ENCODE results near the gene BET1L.
"Not testable (repeated sequence)": the region's sequence is repeated elsewhere in the genome, so short reads cannot be mapped to it uniquely, and the experiment has no call there.

The BET1L gene

DNA sequence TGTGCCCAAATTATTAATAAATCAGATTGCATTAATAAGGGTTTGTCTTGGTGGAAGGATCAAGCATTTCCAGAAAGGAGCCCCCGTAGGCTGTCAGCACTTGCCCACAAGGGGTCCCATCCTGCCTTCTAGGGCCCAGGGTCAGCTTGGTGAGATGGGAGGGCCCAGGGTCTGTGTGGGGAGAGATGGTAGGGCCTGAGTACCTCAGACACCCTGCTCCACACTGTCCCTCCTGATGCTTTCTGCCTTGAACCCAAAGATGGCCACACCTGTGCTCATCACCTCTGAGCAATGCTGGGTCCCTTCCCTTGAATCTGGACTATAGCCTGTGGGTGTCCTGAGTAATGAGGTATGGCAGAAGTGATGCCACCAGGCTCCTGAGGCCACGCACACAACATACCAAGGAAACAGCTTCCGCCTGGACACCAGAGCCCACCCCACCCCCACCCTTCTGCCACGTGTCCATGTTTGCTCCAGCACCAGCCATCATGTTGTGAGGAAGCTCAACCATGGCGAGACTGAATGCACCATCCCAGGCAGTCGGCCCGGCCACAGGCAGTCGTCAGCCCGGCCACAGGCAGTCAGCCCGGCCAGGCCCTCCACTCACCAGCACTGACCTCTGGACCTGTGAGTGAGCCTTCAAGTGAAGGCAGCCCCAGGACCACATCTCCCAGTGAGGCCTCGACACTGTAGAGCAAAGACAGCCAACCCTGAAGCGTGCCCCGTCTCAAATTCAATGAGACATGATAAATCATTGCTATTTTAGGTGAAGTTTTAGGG is 6.8 kb downstream of the BET1L start:
- Mint-ChIP-seq H3K27ac (no peak overlapping the region), H3K4me3 (no peak overlapping the region), H3K27me3 (ENCODE audit: low read depth) (no peaks in the 10 kb centered on the region), H3K36me3 (ENCODE audit: low read depth) (peaks cover 14% of the 10 kb centered on the region), H3K4me1 (ENCODE audit: low read depth) (peaks cover 27% of the 10 kb centered on the region), H3K9me3 (no peaks in the 10 kb centered on the region)
- DNase-seq (ENCODE audit: low spot score): no peak

DNA sequence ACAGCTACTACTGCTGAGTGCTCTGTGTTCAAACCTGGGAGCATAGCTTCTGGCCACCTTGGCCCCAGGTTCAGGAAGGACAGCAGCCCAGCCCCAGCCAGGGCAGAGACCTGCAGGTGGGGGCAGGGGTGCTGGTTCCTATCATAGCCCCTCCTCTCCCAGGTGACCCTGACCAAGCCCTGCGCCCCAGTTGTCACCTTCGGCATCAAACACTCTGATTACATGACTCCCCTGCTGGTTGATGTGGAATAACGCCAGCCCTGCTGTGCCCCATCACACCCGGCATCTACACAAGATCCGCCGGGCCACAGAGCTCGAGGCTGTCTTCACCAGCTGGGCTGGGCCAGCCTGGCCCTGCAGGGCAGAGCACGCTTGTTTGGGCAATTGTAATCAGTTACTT is 7.4 kb downstream of the BET1L start:
- Mint-ChIP-seq H3K4me1 (ENCODE audit: low read depth) (peaks cover 24% of the 10 kb centered on the region), H3K27me3 (ENCODE audit: low read depth) (no peaks in the 10 kb centered on the region), H3K36me3 (ENCODE audit: low read depth) (peaks cover 14% of the 10 kb centered on the region), H3K9me3 (no peaks in the 10 kb centered on the region), H3K27ac (no peak overlapping the region), H3K4me3 (no peak overlapping the region)
- peak; percentile 3 for DNase-seq (ENCODE audit: low spot score)

DNA sequence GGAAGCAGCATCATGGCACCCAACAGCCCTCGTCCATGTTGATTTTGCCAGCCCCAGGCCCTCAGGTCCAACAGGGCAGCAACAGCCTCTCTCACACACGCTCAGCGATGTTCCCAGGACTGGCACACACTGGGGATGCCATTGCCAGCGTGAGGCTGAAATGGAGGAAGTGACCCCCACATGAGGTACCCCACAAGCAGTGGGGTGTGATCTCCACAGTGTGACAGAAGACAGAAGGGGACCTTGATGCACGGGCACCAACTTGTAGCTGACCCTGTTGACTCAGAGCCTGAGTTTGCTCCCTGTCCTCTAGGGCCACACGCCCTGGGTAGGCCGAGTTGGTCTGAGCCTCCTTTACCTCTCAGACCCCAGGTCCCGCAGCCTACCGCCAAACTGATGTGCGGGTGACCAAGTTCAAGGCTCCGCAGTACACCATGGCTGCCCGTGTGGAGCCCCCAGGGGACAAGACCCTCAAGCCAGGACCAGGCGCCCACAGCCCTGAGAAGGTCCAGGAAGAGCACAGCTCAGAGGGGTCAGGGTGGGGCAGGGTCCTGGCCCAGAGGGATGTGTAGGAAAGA is 8.1 kb downstream of the BET1L start:
- H3K9me3 Mint-ChIP-seq: no peaks in the 10 kb centered on the region
- H3K4me3 Mint-ChIP-seq: no peak overlapping the region
- no peaks in the 10 kb centered on the region for H3K27me3 Mint-ChIP-seq (ENCODE audit: low read depth)
- H3K4me1 Mint-ChIP-seq (ENCODE audit: low read depth): peaks cover 24% of the 10 kb centered on the region
- no peak for DNase-seq (ENCODE audit: low spot score)
- peaks cover 11% of the 10 kb centered on the region for H3K36me3 Mint-ChIP-seq (ENCODE audit: low read depth)
- H3K27ac Mint-ChIP-seq: no peak overlapping the region

DNA sequence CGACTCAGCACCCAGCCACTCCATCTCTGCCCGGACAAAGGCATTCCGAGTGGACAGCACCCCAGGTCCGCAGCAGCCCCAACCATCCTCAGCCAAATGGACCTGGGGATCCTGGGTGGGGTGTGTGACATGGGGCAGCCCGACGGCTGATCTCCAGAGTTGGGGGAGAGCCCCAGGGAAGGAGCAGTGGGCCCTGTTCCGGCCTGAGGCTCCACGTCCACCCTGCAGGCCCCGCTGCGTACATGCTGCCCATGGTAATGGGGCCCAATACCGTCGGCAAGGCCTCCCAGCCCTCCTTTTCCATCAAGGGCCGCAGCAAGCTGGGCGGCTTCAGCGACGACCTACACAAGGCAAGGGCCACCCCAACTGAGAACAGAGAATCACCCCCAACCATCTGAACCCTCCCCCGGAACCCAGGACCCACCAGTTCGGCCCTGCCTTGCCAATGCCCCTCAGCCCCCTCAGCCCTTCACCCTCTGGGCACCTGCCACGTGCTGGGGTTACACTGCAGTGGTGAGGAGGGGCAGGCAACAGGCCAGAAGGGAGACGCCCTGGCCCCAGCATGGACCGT is 8.9 kb downstream of the BET1L start:
- H3K36me3 Mint-ChIP-seq (ENCODE audit: low read depth): peaks cover 6% of the 10 kb centered on the region
- peak overlapping the region; percentile 24 for H3K27ac Mint-ChIP-seq
- H3K4me3 Mint-ChIP-seq: no peak overlapping the region
- H3K9me3 Mint-ChIP-seq: no peaks in the 10 kb centered on the region
- H3K27me3 Mint-ChIP-seq (ENCODE audit: low read depth): peaks cover 2% of the 10 kb centered on the region
- H3K4me1 Mint-ChIP-seq (ENCODE audit: low read depth): peaks cover 21% of the 10 kb centered on the region
- DNase-seq (ENCODE audit: low spot score): no peak

DNA sequence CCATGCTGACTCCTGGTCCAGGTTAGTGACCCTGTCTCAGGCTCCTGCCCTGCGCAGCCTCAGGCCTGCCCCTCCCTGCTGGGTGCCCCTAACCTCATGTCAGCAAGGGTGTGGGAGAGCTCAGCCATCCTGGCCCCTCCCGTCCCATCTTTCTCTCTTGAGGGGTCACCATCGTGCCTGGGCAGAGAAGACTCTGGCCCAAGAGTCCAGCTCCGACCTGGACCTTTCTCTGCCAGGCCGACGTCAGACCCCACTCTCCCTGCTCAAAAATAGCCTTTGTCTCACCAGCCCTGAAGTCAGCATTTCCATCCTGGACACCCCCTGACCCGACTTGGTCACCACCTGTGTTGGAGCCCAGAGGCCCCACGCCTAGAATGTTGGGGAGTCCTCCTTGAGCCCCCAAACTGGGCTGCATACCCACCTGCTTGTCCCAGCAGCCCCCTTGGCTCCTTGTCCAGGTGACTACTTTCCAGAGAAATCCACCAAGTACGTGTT is 9.4 kb downstream of the BET1L start:
- Mint-ChIP-seq H3K27me3 (ENCODE audit: low read depth) (peaks cover 2% of the 10 kb centered on the region), H3K9me3 (no peaks in the 10 kb centered on the region), H3K4me1 (ENCODE audit: low read depth) (peaks cover 15% of the 10 kb centered on the region), H3K4me3 (no peak overlapping the region), H3K27ac (no peak overlapping the region), H3K36me3 (ENCODE audit: low read depth) (peaks cover under 1% of the 10 kb centered on the region)
- DNase-seq (ENCODE audit: low spot score): no peak

DNA sequence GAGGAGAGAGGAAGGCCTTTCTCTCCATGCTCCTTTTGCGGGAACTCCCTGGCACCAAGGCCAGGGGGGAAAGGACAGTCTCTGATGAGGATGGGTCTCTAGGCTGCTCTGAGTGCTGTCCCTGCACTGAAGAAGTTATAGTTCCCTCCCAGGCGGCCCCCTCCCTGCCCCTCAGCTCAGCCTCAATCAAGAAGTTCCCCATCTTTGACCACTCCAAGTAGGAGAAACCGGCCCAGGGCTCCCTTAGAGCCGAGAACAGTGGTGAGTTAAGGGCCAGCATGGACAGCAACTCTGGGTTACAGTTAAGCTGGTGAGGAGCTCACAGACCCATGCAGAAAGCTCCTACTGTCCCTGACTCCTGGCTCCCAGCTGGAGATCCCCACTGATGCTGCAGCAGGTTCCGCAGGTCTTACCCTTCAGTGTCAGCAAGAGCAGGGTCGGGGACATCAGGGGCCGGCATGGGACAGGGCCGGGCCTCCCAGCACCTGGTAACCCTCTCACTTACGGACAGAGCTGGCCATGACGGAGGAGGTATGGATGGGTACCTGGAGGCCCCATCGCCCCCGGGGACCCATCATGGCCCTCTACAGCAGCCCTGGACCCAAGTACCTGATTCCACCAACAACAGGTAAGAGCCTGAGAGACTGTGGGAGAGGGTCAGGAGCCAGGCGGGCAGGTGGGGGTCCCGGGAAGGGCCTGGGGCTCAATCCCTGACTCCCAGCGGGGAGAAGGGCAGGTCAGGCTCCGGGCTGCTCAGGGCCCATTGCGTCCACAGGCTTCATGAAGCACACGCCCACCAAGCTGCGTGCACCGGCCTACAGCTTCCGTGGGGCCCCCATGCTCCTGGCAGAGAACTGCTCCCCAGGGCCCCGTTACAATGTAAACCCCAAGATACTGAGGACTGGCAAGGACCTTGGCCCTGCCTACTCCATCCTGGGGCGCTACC is 10.1 kb downstream of the BET1L start:
- Mint-ChIP-seq H3K4me3 (no peak overlapping the region), H3K27ac (no peak overlapping the region), H3K36me3 (ENCODE audit: low read depth) (no peaks in the 10 kb centered on the region), H3K9me3 (no peaks in the 10 kb centered on the region), H3K4me1 (ENCODE audit: low read depth) (peaks cover 12% of the 10 kb centered on the region), H3K27me3 (ENCODE audit: low read depth) (peaks cover 2% of the 10 kb centered on the region)
- peak; percentile 3 for DNase-seq (ENCODE audit: low spot score)

DNA sequence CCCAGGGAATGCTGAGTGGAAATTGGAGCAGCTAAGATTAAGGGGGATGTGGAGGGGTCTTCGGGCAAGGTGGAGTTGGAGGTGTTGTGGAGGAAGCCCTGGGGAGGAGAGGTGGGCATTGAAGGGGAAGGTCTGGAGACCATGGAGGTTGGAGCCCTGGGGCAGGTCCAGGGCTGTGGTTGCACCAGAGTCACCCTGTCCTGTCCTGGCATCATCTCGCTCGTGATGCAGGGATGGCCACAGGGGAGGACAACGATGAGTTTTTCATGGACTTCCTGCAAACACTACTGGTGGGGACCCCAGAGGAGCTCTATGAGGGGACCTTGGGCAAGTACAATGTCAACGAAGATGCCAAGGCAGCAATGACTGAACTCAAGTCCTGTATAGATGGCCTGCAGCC is 13.7 kb downstream of the BET1L start:
- H3K27me3 Mint-ChIP-seq (ENCODE audit: low read depth): not testable (repeated sequence)

DNA sequence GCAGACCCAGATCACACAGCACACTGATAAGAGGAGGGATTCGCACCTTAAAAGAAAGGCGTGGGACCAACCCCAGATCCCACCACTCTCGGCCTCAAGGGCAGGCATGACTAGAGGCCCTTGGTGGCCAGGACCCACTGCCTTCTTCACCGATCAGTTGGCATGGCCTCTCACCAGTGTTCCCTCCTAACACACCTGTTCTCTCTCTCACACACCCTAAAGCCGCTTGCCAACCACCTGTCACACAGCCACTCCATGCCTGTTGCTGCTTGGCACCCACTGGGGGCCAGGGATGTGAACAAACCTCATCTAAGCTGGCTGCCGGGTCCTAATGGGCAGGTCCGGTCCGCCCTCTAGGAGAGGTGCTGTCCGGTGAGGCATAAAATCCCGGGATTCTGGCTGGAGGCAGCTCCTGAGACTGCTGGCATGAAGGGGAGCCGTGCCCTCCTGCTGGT is 14.5 kb downstream of the BET1L start, which contains the start of gene SCGB1C1:
SCGB1C1 (plus strand) TSS at position 405 of the 455 bp plus-strand sequence; CDS start at position 427, 22 bp downstream.
- peak within 1 kb of the TSS; percentile 42 for H3K4me3 Mint-ChIP-seq
- H3K4me1 Mint-ChIP-seq (ENCODE audit: low read depth); H3K9me3 Mint-ChIP-seq; H3K36me3 Mint-ChIP-seq (ENCODE audit: low read depth); H3K27me3 Mint-ChIP-seq (ENCODE audit: low read depth); DNase-seq (ENCODE audit: low spot score): not testable (repeated sequence)
- peak within 1 kb of the TSS; percentile 70 for H3K27ac Mint-ChIP-seq

More for the DNA sequence above, 13.7 kb downstream of the BET1L start:
- not testable (repeated sequence) for H3K9me3 Mint-ChIP-seq; H3K27ac Mint-ChIP-seq; H3K4me1 Mint-ChIP-seq (ENCODE audit: low read depth); DNase-seq (ENCODE audit: low spot score); H3K36me3 Mint-ChIP-seq (ENCODE audit: low read depth); H3K4me3 Mint-ChIP-seq

DNA sequence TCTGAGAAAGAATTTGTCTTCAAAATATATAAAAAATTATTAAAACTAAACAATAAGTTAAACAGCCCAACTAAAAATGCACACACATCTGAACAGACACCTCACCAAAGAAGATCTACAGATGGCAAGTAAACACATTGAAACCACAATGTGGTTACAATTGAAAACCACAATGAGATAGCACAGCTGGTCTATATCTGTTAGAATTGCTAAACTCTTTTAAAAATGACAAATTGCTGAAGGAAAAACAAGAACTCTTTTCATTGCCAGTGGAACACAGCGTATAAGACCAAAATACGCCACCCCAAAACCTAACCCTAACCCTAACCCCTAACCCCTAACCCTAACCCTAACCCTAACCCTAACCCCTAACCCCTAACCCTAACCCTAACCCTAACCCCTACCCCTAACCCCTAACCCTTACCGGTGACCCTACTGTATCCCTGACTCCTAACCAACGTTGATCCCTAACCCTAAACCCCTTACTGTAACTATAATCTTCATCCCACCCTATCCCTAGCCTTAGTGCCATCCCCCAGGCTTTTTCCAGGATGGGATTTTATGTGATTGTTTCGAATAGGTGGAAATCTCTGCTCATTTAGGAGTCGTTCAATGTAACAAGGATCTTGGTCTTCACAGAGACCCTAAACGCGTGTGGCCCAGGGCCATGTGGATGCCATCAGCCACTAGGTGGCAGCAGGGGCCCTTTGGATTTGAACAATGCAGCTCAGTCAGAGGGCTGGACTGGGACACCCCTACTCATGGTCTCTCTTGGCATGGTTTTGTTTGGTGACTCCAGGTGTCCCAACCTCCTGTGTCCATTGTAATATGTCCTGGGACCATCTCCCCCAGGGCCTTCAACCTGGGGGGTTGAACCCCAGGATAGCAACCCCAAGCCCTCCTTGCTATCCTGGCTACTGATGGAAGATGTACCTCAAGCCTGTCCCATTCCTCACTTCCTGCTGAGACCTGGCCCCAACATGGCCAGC is 15.4 kb downstream of the BET1L start:
- peak overlapping the region; percentile 94 for H3K27ac Mint-ChIP-seq
- not testable (repeated sequence) for H3K4me1 Mint-ChIP-seq (ENCODE audit: low read depth)
- peak; percentile 55 for DNase-seq (ENCODE audit: low spot score)

DNA sequence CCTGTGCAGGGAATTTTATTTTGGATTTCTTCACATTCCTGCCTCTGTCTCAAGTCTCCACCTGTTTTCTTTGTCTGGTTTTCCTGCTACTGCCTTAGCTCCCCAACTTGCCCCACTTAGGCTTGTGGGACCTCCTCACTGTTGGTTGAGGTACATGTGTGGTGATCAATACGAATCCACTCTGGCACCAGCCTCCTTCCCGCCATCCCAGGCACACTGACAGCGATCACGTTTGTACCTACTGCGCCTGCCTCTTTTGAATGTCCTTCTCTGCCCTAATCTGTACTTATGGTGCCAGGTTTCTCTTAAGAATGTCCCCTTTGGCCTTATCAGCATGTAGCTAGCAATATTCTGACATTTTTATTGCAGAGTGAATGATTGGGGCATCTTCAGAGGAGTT is 16.7 kb downstream of the BET1L start:
- not testable (repeated sequence) for H3K27ac Mint-ChIP-seq; H3K36me3 Mint-ChIP-seq (ENCODE audit: low read depth); H3K4me1 Mint-ChIP-seq (ENCODE audit: low read depth); H3K9me3 Mint-ChIP-seq; DNase-seq (ENCODE audit: low spot score); H3K4me3 Mint-ChIP-seq; H3K27me3 Mint-ChIP-seq (ENCODE audit: low read depth)

More for the DNA sequence above, 15.4 kb downstream of the BET1L start:
- H3K9me3 Mint-ChIP-seq; H3K36me3 Mint-ChIP-seq (ENCODE audit: low read depth); H3K27me3 Mint-ChIP-seq (ENCODE audit: low read depth): not testable (repeated sequence)
- peak overlapping the region; percentile 63 for H3K4me3 Mint-ChIP-seq

DNA sequence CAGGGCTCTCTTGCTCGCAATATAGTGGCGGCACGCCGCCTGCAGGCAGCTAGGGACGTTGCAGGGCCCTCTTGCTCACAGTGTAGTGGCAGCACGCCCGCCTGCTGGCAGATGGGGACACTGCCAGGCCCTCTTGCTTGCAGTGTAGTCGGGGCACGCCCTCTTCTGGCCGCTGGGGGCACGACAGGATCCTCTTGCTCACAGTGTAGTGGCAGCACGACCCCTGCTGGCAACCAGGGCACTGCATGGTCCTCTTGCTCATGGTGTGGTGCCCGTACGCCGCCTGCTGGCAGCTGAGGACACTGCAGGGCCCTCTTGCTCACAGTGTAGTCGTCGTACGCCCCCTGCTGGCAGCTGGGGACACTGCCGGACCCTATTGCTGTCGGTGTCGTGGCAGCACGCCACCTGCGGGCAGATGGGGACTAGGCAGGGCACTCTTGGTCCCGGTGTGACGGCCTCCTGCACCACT is 17.3 kb downstream of the BET1L start:
- DNase-seq (ENCODE audit: low spot score): peak; percentile 30
- not testable (repeated sequence) for H3K27ac Mint-ChIP-seq; H3K4me1 Mint-ChIP-seq (ENCODE audit: low read depth); H3K36me3 Mint-ChIP-seq (ENCODE audit: low read depth); H3K9me3 Mint-ChIP-seq; H3K4me3 Mint-ChIP-seq; H3K27me3 Mint-ChIP-seq (ENCODE audit: low read depth)

DNA sequence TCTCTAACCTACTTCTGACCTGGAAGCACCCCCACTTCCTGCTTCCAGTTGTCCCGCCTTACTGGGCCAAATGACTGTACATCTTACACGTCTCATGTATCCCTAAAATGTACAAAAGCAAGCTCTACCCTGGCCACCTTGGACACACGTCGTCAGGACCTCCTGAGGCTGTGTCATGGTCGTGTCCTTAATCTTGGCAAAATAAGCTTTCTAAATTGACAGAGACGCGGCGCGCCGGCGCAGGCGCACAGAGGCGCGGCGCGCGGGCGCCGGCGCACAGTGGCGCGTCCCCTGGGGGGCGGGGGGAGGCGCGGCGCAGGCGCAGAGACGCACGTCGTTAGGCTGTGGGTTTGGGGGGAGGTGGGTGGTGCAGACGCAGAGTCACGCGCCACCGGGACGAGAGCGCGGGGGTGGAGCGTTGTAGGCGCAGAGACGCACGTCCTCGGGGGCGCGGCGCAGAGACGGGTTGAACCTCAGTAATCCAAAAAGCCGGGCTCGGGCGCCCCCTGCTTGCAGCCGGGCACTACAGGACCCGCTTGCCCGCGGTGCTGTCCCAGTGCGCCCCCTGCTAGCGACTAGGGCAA is 17.9 kb downstream of the BET1L start:
- H3K4me3 Mint-ChIP-seq; H3K4me1 Mint-ChIP-seq (ENCODE audit: low read depth); H3K36me3 Mint-ChIP-seq (ENCODE audit: low read depth); H3K27me3 Mint-ChIP-seq (ENCODE audit: low read depth); H3K9me3 Mint-ChIP-seq; H3K27ac Mint-ChIP-seq; DNase-seq (ENCODE audit: low spot score): not testable (repeated sequence)
